Fibroblast of mammary gland (primary cell): ENCODE measurements around the gene RAB24.
A peak's percentile ranks its signal among the peaks of the same experiment; 100 is the strongest.
"Not testable (repeated sequence)": the region's sequence is repeated elsewhere in the genome, so short reads cannot be mapped to it uniquely, and the experiment has no call there.

Experiments used
- DNase-seq: peaks from one replicate; pipeline ENCODE4 v3.0.0-alpha.2; 2010; ENCODE audit warnings: low read depth
- H3K4me3 ChIP-seq: 2 replicates; pipeline ENCODE4 v1.5.1; 2011; ENCODE audit warnings: low read depth, mild to moderate bottlenecking, low read length, moderate library complexity; ENCODE audit not compliant: control insufficient read depth
- CTCF ChIP-seq: conservative IDR thresholded peaks from 2 replicates; pipeline ENCODE4 v1.5.1; 2011; ENCODE audit warnings: low read depth, low read length, inconsistent platforms; ENCODE audit not compliant: control insufficient read depth, insufficient read depth

The RAB24 gene

DNA sequence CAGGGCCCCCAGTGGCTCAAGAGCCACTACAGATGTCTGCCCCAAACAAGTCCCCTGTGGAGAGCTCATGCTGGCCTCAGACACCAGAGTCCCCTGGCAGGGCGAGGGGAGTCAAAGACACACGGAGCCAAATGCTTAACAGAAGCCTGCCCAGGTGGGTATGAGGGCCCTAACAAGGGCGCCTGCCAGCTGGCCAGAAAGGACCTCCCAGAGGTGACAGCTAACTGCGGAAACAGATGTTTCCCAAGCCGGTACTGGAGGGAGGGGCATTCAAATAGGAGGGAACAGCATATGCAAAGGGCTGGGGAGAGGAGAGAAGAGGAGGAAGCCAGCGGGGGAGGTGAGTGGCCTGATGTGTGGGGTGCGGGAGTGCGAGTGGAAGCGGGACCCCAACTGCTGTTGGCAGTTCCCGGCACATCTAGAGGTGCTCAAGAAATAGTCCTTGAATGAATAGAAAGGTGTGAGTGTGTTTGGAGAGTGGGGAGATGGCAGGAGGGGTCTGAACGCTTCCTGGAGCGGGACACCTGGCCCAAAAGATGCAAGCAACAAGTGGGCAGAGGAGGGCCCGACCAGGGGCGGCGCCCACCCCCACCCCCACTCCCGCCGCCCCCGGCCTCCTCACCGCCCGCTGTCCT lies 7.4 kb upstream of the RAB24 start:
- DNase-seq: no peak
- TF ChIP-seq CTCF: no peak
- H3K4me3 ChIP-seq: peak overlapping the region; percentile 71

GRCh38 chr5:177310332-177310731 lies 6.8 kb upstream of the RAB24 start:
- H3K4me3 ChIP-seq: peak overlapping the region; percentile 71
- TF ChIP-seq CTCF: no peak

GRCh38 chr5:177309351-177310191 lies 6.1 kb upstream of the RAB24 start:
- peak; percentile 70 for DNase-seq
- no peak overlapping the region for H3K4me3 ChIP-seq
- TF ChIP-seq CTCF: peak; percentile 87

More at GRCh38 chr5:177310332-177310731, 6.8 kb upstream of the RAB24 start:
- no peak for DNase-seq

DNA sequence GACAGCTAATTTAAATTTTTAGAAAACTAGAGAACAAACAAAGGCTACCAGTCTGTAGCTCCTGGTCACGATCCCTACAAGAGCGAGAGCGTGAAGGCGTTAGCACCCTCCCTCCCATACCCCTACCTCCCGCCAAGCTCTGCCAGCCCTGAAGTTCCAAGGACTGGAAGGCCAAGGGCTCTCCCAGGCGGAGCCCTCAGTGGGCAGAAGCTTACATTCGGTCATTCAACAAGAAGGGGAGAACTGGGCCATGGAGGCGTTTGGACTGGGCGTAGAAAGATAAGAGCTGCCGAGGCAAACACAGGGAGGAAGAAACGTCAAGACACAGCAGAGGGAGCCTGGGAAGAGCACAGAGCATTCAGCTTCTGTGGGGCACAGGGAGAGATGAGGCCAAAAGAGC lies 5.2 kb upstream of the RAB24 start:
- TF ChIP-seq CTCF: no peak
- no peak overlapping the region for H3K4me3 ChIP-seq
- no peak for DNase-seq

GRCh38 chr5:177307544-177308363 lies 4.2 kb upstream of the RAB24 start:
- no peak for DNase-seq
- no peak for TF ChIP-seq CTCF
- no peak overlapping the region for H3K4me3 ChIP-seq

DNA sequence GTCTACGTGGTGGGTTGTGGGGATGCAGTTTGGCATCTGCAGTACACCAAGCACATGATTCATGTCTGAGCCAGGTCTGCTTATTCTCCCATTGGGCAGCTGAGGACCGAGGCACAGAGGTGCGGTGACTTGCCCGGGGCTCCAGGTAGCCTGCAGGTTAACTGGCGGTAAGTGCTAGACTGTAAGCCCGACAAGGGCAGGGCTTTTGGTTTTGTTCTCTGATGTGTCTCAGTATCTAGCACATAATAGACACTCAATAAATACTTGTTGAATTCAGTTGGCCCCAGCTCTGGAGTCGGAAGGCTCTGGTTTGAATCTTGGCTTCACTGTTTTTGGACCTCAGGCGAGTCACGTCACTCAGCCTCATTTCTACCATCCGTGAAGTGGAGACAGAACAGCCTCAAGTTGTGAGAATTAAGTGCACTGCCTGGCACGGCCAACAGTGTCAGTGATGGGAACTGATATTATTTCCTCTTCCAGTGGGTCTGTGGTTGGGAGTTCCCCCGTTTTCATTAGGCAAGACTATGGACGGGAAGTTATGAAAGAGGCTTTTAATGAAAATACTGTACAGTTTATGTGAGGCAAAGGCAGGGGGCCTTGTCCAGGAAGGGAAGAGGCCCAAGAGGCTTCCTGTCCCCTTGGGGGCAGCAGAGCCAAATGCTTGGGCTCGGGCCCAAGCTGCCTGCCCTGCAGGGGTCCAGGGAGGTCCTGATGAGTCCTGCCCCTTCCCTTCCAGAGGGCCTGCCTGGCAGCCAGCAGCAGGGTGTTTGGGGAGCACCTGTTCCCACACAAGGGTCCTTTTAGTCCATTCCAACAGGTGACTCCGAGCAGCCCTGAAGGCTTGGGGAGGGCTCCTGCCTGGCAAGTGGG lies 3.4 kb upstream of the RAB24 start:
- peak; percentile 40 for DNase-seq
- no peak for TF ChIP-seq CTCF
- H3K4me3 ChIP-seq: no peak overlapping the region

- not testable (repeated sequence) for DNase-seq, H3K4me3 ChIP-seq
Observed at GRCh38 chr5:177306103-177306640, 2.7 kb upstream of the RAB24 start.
